ENCODE measurements around the gene GRIA1.

GRIA1 gene

DNA sequence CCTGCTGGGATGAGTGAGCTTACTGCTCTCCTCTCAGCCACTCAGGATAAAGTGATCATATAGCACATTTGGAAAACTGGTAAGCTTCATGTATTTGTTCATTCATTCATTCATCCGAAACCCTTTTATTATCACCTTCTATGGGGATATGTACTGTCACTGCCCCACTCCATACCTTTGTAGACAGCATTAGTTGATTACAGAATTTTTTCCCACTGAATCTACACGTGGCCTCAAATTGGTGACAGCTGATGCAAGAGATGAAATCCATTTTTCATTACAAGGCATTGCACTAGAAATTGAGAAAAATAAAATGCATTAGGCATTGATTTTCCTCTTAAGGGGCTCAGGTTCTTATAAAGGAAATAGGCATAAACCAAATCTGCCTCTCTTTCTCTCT, 9.7 kb downstream of the GRIA1 start:
- no peak for DNase-seq

DNA sequence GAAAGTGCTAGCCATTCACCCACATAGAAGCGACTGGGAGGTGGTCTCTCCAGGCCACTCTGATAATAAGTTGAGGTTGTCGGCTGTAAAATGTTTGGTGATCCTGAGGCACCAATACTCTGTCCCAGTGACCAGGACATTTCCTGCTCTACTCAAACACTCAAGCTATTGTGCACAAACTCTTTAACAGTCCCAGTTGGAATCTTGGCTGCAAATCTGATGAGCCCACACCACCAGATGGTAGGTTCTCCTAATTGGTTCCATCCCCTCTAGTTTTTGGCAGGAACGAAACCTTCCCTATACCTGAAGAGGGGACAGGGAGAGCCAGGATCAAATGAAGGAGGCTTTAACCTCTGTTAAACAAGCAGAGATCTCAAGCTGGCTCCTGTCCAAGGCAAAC, 14.3 kb downstream of the GRIA1 start:
- no peak for DNase-seq

DNA sequence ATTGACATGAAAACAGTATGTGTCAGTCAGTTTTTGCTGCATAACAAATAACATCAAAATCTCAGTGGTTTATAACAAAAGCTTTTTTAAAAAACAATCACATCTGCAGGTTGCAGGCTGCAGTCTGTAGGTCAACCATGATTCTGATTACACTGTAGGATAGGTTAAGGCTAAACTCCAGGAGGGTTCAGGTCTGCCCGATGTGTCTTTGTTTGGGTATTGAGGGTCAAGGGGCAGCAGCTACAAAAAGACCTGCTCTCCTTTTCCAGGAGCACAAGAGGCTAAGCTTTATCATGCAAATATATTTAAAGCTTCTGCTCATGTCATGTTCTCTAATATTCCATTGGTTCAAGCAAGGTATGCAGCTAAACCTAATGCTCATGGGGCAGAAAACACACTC, 18.2 kb downstream of the GRIA1 start:
- no peak for DNase-seq

DNA sequence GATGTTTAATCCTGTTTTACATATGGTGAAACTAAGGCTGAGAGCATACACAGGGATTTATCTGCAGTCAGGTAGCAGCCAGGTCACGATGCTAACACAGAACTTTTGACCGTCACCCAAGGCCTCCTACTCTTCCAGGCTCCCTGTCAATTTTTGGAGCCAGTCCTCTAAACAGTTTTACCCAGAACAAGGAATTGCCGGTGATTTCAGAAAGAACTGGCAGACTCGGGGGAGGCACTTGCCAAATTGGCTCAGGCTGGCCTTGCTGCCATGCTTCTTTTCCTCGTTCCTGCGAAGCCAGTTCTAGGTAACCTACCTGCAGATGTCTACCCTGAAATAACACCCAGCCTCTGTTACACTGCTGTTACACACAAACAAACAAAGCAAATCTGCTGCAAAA, 21.2 kb downstream of the GRIA1 start:
- DNase-seq = no peak

- DNase-seq = no peak
These were observed 22.7 kb downstream of the GRIA1 start for GRCh38 chr5:153513156-153513555.

GRCh38 chr5:153515301-153515700, 24.8 kb downstream of the GRIA1 start:
- no peak for DNase-seq

- no peak for DNase-seq
These were observed 26.2 kb downstream of the GRIA1 start for GRCh38 chr5:153516504-153517240.

GRCh38 chr5:153517241-153517611, 26.8 kb downstream of the GRIA1 start:
- DNase-seq = no peak

DNA sequence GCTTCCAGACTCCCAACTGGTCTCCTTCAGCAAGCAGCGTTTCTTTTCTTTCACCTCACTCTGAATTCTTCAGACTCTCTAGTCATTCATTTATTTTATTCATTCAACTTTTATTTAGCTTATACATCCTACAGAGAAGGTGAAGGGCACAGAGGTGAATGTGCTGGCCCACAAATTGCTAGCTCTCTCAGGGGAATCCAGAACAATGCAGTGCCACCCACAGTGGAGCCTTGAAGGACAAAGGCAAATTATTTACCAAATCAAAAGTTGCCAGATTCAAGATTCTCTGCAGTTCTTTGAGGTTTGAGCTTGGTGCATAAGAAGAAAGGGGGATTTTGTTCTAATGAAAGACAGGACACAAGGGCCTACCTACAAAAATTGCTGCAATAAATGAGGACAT, 29.7 kb downstream of the GRIA1 start:
- no peak for DNase-seq

DNA sequence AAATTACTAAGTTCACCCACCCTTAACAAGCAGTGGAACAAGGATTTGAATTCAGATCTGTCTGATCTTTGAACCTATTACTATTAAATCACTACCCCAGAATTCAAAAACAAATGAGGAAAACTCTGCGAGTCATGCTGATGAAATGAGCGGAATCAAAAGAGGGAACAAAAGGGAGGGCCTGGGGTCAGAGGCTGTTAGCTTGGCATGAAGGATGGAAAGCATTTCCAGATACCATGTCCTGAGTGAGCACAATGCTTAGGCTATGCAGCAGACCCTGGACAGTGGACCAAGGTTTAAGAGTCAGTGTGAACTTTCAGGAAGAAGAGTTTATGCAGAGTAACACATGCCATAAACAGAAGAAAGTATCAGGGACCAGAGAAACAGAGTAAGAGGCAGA, 30.5 kb downstream of the GRIA1 start:
- DNase-seq = no peak

GRCh38 chr5:153523211-153523610, 32.7 kb downstream of the GRIA1 start:
- no peak for DNase-seq

DNA sequence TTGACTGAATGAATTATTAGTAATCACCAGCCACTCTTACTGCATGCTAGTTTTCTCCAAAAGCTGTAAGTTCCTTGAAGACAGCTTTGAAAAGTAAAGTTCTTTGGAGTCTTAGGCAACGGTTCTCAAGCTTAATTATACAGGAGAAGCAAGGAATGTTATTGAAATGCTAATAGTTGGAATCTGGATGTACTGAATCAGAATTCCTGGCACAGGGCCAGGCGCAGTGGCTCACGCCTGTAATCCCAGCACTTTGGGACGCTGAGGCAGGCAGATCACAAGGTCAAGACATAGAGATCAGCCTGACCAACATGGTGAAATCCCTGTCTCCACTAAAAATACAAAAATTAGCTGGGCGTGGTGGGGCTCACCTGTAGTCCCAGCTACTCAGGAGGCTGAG, 33.4 kb downstream of the GRIA1 start:
- no peak for DNase-seq

GRCh38 chr5:153525536-153525935, 35.1 kb downstream of the GRIA1 start:
- no peak for DNase-seq

DNA sequence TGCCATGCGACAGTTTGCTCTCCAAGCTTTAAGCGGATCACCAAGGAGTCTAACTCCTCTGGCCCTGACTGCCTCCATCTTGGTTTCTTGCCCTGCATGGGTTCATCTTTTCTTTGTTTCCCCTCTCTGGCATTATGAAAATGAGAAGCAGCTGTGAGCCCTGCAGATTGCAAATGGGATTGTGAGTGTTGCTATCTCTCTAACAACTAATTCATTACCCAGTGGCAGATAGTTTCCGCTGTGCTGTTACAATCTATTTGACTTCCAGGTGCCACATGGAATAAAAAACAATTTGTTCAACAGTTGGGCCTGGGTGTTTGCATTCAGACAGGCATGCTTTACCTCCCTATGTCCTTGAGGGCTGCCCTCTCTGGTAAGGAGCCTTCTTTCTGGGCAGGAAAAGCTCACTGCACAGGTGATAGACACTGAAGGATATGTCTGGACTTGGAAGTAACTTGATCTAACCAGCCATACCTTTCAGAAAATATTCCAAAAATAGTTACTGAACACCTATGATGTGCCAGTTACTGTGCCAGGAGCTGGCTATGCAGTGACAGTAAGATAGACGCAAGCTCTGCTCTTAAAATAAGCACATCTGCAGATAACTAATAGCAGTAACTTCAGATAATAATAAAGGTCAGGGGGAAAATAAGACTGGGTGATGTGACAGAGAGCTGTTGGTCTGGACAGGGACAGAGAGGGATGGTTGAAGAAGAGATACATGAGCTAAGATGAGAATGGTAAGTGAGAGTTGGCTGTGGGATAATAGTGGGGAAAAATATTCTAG, 40.1 kb downstream of the GRIA1 start:
- no peak for DNase-seq

DNA sequence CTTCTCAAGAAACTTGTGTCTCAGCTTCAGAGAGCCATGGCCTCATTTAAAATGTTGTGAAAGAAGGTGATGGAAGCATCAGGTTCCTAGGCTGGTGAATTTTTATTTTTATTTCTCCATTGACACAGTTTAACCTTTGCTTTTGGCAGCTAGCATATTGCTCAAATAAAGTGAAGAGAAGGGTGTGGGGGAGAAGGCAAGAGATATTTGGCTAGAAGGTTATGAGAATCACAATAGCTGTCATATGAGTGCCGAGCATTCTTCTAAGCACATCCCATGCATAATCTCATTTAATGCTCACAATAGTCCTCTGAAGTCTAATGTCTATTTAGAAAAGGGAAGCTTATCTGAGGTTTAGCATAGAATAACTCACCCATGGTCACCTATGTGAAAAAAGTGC, 43.1 kb downstream of the GRIA1 start:
- DNase-seq = no peak

- DNase-seq = no peak
These were observed 43.6 kb downstream of the GRIA1 start for GRCh38 chr5:153534102-153534501.

- no peak for DNase-seq
These were observed 46.7 kb downstream of the GRIA1 start for GRCh38 chr5:153537207-153537606.

DNA sequence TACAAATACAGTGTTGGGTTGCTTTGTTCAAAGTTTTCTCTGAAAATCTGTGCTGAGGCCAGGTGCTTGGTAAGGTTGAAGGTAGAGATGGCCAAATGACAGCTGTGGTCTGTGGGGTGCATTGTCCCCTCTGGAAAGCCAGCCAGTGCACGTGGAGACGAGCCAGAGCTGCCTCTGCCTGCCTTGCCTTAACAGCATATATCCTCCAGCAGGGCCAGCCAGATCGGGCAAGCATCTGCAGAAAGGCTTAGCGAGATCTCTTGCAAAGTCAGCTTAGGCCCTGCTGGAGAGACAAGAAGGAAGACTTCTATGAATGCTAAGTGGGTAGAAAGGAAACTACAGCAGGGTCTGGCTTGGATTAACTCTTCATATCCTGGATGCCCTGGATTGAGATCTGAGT, 49.5 kb downstream of the GRIA1 start:
- DNase-seq = no peak

DNA sequence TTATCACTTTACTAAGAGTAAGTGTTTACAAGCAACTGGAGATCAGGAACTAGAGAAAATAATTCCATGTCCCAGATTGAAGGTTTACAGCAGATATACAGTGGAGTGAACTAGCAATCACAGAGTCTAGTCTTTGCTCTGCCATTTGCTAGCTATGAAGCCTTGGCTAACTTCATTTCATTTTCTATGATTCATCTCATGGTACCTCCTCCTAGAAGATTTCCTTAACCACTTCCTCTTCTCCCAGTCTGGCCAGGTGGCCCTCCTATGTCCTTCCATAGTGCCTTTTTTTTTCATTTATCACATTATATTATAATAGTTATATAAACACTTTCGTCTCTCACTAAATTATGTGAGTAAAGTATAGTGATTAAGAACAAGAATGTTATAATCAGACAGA, 52.1 kb downstream of the GRIA1 start:
- DNase-seq = no peak

- no peak for DNase-seq
These were observed 52.8 kb downstream of the GRIA1 start for GRCh38 chr5:153543288-153543687.

- DNase-seq = no peak
These were observed 53.5 kb downstream of the GRIA1 start for GRCh38 chr5:153543959-153544470.

GRCh38 chr5:153544706-153545105, 54.2 kb downstream of the GRIA1 start:
- DNase-seq = no peak

GRCh38 chr5:153546566-153546965, 56.1 kb downstream of the GRIA1 start:
- no peak for DNase-seq

DNA sequence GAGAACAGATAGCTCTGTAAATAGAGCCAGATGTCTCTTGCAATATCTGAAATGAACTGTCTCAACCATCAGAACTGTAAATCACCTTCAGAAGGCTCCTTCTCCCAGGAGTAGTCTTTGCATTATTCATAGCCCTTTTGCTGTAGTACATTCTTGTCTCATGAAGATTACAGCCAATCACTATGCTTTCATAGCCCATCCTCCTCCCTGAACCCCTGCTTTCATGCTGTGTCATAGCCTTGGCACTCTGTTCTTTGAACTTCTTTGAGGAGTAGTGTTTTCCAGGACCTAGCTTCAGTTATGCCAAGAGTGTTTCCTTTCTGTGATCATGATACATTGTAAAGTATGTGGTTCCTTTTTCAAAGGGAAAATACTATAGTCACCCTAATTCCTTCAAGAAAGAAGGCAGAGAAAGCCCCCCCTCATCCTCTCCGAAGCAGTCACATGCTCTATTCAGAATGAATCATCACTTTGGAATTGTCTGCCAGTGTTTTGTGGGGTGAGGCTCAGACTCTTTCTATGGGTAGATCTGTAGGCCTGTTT, 61.1 kb downstream of the GRIA1 start:
- DNase-seq = no peak

Measured in NCI-H1436 (cell line).